NOMO-1 (cell line): Measurements from ENCODE around the gene SP4.

Source experiments
- DNase-seq, 2 experiments: peaks; one replicate each; lab custom pipeline; 2025; ENCODE audit not compliant: unreplicated experiment in 2 of 2; lab: John Stamatoyannopoulos, UW

SP4 gene

DNA sequence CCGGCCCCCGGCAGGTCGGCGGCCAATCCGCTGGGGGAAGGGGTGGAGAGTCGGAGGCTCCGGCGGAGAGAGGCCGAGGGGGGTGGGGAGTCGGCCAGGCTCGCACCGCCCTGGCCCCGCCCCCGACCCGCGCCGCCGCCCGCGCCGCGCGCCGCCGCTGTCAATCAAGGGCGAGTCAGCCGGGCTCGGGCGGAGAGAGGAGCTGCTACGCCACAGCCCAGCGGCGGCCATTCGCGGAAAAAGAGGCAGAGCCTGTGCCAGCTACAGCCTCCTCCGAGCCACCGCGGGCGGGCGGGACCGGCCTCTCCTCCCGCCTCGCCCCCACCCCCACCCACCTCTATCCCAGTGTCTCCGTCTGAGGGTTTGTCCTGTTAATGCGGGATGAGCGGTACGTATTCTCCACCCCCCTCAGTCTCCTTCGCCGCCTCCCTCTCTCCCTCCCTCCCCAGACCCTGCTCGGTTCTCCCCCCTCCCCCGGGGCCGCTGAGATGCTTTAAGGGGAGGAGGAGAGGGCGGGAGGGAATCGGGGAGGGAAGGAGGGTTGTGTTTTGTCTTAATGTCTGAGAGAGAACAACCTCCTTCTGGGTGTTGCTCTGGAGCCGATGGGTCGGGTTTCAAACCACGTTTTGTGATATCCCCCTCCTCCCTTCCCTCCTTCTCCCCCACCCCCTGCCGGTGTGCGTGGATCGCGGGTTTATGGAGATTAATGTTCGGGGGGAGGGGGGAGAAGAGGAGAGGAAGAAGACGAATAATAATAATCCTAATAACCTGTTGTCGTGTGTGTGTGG, at the start of gene SP4:
TSS of gene SP4 (plus strand) at position 213 of the 788 bp plus-strand sequence. CDS start at position 382, 169 bp downstream.
- DNase-seq = peak; percentile 92 to 98

DNA sequence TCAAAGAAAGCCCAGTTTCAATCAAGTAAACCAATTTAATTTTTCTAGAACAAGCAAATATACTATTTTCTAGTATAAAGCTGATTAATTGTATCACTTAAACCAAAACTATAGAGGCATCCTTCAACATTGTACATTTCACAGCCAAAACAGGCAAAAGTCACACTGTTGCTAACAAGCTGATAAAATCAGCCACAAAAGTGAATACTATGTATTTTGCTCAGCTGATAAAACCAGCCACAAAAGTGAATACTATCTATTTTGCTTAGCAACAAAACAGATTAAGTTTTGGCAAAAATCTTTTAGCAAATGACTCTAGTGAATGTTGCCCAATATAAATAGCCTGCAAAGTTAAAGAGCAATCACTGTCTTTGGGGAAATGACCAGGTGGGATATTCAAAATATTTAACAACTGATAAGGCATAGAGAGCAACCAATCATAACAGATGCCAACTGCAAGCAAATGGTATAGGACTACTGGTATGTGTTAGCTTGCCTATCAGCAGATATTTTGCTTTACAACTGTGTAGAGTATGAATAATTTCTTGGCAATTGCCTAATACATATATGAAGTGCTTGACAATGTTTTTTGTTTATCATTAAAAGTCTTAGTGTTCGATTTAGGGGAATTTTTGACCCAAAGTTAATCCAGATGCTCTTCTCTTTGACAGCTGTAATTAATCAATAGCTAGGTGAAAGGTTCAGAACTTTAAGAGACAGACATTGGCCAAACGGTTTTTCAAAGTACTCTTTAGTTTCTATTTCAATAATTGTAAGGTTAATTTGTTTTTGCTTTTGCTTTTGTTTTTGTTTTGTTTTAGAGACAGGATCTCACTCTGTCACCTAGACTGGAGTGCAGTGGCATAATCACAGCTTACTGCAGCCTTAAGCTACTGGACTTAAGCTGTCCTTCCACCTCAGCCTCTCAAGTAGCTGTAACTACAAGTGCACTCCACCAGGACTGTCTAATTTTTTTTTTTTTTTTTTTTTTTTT, 44.4 kb upstream of the SP4 start:
- no peak for DNase-seq

DNA sequence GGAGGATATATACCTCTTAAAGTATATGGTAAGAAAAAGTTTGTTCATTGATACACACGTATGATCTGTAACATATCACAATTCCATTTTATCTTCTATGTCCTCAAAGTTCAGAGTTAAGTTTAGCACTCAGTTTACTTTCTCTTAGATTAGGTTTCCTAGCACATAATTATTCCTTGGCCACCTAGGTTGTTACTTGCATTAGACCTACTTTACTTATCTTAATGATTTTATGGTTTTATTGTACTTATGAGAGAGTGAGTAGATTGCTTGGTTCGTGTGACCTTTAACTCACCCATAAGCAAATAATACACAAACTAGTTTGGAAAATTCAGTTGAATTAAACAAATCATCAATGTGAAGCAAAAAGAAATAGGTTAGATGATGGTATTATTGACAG, 33.9 kb upstream of the SP4 start:
- no peak for DNase-seq

DNA sequence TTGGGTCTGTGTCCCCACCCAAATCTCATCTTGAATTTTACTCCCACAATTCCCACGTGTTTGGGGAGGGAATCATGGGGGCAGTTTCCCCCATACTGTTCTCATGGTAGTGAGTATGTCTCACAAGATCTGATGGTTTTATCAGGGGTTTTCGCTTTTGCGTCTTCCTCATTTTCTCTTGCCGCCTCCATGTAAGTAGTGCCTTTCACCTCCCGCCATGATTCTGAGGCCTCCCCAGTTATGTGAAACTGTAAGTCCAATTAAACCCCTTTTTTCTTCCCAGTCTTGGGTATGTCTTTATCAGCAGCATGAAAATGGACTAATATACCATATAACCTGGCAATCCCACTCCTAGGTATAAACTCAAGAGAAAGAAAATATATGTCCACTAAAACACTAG, 25.9 kb upstream of the SP4 start:
- DNase-seq = no peak

DNA sequence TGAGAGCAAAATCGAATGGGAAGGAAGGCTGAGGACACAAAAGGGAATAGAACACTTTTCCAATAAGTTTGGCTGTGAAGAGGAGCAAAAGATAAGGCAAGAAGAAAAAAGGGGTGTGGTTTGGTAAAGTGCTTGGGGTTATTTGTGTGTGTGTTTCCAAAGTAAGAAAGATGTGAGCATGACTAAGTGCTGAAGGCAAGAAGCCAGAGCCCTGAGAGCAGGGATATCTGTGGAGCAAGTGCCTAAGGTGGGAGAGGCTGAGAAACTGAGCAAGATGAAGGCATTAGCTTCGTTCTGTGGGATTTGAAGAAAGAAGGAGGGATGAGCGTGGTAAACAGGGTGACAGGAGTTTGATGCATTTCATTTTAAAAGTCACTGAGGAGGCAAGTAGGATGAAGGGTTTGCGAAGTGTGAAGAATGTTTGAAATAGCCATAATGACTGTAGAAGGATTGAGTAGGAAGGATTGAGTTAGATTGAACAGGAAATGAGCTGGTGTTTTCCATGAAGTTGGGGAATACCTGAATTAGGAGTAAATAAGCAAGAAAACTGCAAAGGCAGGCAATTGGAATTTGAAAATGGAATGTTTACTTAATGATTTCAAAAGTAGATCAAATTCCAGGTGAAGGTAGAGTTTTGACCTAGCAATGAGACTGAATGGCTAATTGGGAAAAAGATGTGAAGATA, 19.9 kb upstream of the SP4 start:
- DNase-seq = no peak

DNA sequence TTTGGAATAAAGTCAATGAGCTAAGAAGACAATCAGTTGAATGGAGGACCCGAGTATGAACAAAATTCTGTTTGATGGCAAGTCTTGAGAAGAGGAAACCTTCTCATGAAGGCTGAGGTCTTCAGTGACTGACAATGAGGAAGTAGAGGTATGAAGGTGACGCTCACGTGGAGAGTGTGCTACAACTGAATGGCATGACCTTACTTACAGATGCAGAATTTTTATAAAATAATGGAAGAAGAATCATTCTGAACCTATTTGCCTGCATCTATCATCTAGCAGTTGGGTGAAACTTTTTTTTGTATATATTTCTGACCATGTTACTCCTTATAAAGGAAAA, 19.4 kb upstream of the SP4 start:
- DNase-seq = no peak

DNA sequence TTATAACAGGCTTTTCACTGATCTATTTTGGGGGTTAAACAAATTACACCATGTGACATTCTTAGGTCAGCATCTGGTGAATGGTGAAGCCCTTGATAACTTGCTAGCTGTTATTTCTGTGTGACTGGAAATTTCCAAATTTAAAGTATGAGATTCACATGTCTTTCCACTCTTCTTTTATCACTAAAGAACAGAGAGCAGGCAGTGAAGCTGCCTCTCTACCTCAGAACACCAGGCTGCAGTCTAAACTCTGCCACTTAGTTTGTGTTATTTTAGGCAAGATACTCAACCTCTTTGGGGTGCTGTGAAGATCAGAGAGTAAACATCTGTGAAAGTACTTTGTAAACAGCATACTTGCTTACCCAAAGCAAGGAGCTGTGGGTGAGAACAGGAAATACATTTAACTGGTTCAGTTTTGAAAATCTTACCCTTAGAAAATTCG, 15.5 kb upstream of the SP4 start:
- DNase-seq = no peak

DNA sequence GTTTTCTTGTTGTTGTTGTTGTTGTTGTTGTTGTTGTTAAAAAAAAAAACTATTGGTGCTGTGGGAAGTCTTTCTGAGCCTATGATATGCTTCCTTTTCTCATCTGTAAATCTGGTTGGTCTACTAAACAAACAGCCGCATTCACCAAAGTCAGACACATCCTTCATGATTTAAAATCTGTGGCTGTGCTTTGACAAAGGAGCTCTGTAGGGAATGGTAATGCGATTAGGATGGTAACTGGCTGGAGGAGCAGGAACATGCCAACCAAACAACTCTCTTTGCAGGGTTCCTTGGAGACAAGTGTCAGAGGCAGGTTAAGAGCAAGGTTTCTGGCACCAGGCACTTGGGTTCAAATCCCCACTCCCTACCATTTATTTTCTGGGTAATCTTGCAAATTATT, 14.9 kb upstream of the SP4 start:
- DNase-seq = no peak

DNA sequence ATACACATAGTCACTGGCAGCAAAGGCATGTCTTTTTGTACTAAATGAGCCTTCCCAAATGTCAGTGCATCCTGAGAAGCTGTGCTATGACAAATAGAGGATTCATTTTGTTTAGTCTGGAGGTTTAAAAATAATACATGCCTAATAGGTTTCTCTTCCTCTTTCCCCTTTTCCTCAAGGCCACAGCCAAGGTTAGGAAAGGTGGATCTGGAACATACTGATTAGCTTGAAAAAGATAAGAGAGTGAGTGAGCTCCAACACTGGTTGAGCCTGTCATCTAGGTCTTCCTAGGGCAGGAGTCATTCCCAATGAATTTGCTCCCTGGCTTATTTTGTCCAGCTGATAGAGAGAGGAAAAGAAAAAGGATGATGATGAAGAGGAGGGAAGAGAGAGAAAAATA, 14.4 kb upstream of the SP4 start:
- no peak for DNase-seq

DNA sequence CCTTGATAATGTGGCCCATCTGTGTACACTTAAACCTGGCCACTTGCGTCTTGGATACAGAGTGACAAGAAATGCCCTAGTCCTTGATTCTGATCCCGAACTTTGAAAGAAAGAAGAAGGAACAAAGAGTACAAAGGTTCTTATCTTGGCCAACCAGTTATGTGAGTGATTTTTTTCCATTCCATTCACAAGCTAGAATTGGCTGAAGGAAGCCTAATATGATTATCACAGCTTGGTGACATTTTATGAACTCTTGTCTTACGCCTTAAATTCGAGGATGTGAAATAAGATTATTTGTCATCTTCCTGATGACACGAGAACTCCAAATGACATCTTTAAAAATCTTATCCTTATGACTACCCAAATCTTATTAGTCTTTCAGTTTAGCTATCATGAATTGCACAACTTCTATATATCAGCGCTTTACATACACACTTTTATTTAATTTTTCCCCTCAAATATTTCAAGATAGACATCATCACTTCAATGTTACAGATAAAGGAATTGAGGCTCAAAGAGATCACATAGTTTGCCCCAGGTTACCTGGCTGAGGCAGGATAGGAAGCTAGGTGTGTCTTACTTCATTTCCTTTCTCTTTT, 13.0 kb upstream of the SP4 start:
- no peak for DNase-seq

DNA sequence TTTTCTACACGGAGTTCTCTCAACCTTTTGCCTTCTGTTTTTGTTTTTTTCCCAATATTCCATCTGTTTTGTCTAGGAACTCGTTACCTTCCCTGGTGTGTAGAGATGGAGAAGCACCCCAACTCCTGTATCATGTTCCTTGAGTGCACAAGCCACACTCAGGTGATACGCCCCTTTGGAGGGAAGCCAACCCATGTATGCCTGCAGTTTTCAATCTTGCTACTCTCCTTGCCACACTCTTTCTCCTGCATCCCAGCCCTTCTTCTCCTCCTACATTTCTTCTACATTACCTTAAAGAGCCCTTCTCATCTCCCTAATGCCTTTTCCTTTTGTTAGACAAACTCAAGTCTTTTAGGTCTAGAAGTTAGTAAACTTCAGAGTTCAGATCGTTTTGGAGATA, 10.2 kb upstream of the SP4 start:
- no peak for DNase-seq

DNA sequence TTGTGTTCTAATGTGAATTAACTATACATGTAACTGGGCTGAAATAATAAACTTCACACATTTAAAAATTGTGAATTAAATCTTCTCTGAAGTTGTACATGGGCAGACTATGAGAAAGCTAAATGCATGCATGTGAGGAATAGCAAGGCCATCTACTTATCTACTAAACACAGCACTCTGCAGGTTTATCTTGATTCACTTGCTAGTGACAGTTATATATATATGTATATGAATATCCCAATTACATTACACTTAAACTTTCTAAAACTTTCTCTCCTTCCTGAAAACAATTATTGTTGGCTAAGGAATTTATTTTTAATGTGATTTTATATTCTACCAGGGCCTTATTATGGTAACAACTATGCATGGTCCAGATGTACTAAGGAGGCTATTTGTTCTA, 5.1 kb upstream of the SP4 start:
- no peak for DNase-seq

DNA sequence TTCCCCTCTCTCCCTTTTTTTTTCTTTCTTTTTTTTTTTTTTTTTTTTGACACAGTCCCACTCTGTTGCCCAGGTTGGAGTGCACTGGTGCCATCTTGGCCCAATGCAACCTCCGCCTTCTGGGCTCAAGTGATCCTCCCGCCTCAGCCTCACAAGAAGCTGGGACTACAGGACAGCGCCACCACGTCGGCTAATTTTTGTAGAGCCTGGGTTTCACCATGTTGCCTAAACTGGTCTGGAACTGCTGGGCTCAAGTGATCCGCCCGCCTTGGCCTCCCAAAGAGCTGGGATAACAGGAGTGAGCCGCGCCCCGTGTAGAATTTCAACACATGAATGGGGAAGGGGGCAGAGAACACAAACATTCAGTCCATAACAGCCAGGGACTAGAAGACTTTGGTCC, 2.6 kb upstream of the SP4 start:
- DNase-seq = no peak

DNA sequence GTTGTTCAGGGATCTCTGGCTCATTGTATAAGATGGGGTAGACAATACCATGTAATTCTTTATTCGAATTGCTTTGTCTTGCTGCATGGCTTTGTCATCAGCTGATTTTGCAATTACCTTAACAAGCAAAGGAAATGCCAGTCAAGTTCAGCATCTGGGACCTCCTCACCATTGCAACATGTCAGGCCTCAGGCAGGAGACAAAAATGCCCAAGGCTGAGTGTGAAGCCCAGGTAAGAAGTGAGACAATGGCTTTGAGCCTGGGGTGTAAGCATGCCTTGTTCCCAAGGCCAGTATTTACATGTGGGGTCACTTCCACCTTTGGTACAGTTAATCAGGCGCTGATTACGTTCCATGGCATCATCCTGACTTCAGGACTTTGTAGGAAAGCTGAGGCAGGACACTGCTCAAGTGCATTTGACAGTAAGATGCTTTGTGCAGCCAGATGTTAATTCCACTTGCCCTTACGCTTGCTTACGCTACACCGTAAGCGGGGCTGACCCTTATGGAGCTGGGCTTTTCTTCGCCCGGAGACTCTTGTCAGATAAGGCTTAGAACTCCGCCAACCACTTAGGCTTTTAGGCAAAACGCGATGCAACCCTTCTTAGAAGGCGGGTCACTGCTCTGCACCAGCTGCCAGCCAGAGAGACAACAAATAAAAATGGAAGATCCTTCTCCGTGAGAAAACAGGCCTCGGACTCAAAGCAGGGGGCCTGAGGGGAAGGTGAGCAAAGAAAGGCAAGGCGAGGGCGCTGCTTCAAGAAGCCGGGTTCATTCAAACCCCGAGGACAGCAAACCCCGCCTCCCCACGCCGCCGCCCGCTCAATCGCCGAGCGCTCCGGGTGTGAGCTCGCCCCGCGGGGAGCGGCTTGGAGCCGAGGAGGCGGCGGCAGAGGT, 1.3 kb upstream of the SP4 start:
- DNase-seq = peak in 1 of 2 experiments; percentile 74

DNA sequence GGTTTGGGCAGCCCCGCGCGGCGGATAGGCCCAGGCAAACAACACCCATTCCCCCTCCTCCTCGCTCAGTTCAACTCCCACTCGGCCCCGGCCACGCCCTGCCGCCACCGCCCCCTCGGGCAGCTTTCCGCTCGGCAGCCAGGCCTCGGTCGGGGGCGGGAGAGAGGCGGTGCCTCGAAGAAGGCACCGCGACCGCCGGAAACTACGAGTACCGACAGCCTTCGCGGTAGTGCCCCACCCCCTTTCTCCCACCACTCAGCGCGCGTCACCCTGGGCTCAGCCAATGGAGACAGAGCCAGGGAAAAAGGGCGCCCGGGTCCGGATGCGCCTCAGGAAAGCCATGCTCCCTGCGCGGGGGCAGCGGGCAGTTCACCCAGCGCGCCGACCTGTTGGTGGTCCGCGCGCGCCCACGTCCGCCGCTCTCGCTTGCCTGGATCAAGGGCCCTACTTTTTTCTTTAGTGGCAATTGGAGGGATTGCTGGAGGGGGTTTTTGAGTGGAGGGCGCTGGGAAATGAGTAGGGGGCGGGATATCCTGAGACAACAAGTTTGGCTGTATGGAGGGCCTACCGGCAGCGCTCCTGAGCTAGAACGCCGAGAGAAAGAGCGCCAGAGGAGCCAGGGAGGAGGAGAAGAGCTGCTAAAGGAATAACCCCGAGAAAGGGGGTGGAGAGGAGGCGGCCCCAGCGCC, 557 bp upstream of the SP4 start:
- DNase-seq = peak; percentile 97 to 100

DNA sequence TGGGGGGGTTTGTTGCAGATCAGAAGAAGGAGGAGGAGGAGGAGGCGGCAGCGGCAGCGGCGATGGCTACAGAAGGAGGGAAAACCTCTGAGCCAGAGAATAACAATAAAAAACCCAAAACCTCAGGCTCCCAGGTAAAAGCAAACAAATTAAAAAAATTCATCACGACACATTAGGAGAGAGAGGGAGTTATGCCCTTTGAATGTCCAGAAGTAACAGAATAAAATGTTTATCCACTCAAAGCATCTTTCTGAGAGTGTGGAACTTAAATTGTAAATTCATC, 717 bp downstream of the SP4 start:
- no peak for DNase-seq

DNA sequence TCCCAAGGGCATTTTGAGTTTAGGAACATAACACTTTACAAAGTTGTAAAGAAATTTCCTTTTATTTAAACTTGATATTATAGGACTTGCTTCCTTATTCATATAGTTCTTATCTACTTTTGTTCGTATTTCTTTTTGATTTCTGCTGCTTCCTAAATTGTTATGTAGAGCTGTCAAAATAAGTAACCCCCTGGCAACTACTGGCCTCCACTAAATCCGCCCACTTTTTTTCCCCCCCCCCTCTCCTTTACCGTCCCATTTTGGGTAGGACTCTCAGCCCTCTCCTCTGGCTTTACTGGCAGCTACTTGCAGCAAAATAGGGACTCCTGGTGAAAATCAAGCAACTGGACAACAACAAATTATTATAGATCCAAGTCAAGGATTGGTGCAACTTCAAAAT, 1.1 kb downstream of the SP4 start:
- no peak for DNase-seq

DNA sequence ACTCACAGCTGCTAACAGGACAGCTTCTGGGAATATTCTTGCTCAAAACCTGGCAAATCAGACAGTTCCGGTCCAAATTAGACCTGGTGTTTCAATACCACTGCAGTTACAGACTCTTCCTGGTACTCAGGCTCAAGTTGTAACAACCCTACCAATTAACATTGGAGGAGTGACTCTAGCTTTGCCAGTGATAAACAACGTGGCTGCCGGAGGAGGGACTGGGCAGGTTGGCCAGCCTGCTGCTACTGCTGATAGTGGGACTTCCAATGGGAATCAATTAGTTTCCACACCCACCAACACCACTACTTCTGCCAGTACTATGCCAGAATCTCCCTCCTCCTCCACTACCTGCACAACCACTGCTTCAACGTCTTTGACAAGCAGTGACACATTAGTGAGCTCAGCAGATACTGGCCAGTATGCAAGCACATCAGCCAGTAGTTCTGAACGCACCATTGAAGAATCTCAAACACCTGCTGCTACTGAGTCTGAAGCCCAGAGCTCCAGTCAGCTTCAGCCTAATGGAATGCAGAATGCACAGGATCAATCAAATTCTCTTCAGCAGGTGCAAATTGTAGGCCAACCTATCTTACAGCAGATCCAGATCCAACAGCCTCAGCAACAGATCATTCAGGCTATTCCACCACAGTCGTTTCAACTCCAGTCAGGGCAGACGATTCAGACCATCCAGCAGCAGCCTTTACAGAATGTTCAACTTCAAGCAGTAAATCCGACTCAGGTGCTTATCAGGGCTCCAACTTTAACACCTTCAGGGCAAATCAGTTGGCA, 2.1 kb downstream of the SP4 start:
- DNase-seq = no peak

DNA sequence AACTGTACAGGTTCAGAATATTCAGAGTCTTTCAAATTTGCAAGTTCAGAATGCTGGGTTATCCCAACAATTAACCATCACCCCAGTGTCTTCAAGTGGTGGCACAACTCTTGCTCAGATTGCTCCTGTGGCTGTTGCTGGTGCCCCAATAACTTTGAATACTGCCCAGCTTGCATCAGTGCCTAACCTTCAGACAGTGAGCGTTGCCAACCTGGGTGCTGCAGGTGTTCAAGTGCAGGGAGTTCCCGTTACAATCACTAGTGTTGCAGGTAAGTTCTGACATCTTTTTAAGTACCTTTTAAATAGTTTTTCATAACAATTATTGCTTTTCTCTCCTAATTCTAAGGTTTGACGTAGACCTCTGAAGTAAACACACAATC, 2.7 kb downstream of the SP4 start:
- DNase-seq = no peak
